GM21786 (cell line): Measurements from ENCODE around the gene HDHD5.
"Not testable (repeated sequence)": the region's sequence is repeated elsewhere in the genome, so short reads cannot be mapped to it uniquely, and the experiment has no call there.

Experiments used
- ATAC-seq: cut with Tn5 transposase; IDR thresholded peaks from one replicate; pipeline ENCODE4 v1.9.1; 2021; ENCODE audit not compliant: unreplicated experiment

The HDHD5 gene

GRCh38 chr22:17157714-17158113 is 1.4 kb downstream of the HDHD5 start:
- ATAC-seq = no peak

- no peak for ATAC-seq
Measured at GRCh38 chr22:17155941-17156340, 3.1 kb downstream of the HDHD5 start.

GRCh38 chr22:17152971-17153370 is 6.1 kb downstream of the HDHD5 start:
- no peak for ATAC-seq

GRCh38 chr22:17152340-17152739 is 6.7 kb downstream of the HDHD5 start:
- no peak for ATAC-seq

- no peak for ATAC-seq
Measured at GRCh38 chr22:17149076-17149815, 9.8 kb downstream of the HDHD5 start.

- ATAC-seq = not testable (repeated sequence)
Measured at GRCh38 chr22:17147458-17147857, 11.6 kb downstream of the HDHD5 start.

- ATAC-seq = no peak
Measured at GRCh38 chr22:17145021-17145680, 13.9 kb downstream of the HDHD5 start.

GRCh38 chr22:17143826-17144225 is 15.3 kb downstream of the HDHD5 start:
- no peak for ATAC-seq

- ATAC-seq = no peak
Measured at GRCh38 chr22:17143101-17143500, 16.0 kb downstream of the HDHD5 start.

GRCh38 chr22:17140826-17141766 is 18.0 kb downstream of the HDHD5 start:
- no peak for ATAC-seq

GRCh38 chr22:17140022-17140421 is 19.1 kb downstream of the HDHD5 start:
- no peak for ATAC-seq

GRCh38 chr22:17138513-17138912 is 20.6 kb downstream of the HDHD5 start:
- no peak for ATAC-seq

GRCh38 chr22:17137861-17138425 is 21.1 kb downstream of the HDHD5 start:
- ATAC-seq = no peak

- no peak for ATAC-seq
Measured at GRCh38 chr22:17137170-17137569, 21.9 kb downstream of the HDHD5 start.

GRCh38 chr22:17135153-17135760 is 23.8 kb downstream of the HDHD5 start:
- ATAC-seq = no peak

- ATAC-seq = no peak
Measured at GRCh38 chr22:17133137-17133536, 25.9 kb downstream of the HDHD5 start.

GRCh38 chr22:17132112-17132511 is 27.0 kb downstream of the HDHD5 start:
- no peak for ATAC-seq

- no peak for ATAC-seq
Measured at GRCh38 chr22:17131686-17132085, 27.4 kb downstream of the HDHD5 start.

- no peak for ATAC-seq
Measured at GRCh38 chr22:17130199-17130598, 28.9 kb downstream of the HDHD5 start.

GRCh38 chr22:17121233-17122195 is 37.6 kb downstream of the HDHD5 start, which contains the start of gene TMEM121B:
TSS of gene TMEM121B (minus strand) at chr22:17121360. CDS start at chr22:17121127, 233 bp downstream.
- no peak for ATAC-seq
